GM19025 (cell line): ENCODE results near the gene KRTAP5-6.

Experiments used
- ATAC-seq: cut with Tn5 transposase; IDR thresholded peaks from one replicate; pipeline ENCODE4 v1.9.1; 2021; ENCODE audit warnings: mild to moderate bottlenecking, low read depth, moderate library complexity; ENCODE audit not compliant: unreplicated experiment

The KRTAP5-6 gene

GRCh38 chr11:1695548-1696108 lies 1.4 kb upstream of the KRTAP5-6 start:
- no peak for ATAC-seq

DNA sequence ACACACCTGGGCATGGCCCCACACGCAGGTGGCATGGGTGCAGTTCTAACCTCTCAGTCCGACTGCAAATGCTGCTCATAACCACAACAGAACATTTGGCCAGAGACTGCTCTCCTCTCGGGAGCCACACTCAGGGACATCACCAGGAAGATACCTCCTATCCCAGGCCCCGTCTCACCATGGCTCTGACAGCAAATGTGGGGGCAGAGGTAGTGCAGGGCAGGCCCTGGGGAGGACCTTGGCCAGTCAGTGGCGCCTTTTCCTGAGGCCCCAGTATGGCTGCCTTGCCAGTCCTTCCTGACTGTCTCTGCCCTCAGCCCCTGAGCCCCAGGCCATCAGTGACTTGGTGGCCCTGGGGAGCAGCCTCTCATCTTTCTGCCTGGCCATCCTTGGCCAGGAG lies 2.8 kb downstream of the KRTAP5-6 start:
- ATAC-seq, result no peak

- ATAC-seq, result no peak
Measured at GRCh38 chr11:1701091-1701807, 4.3 kb downstream of the KRTAP5-6 start.

DNA sequence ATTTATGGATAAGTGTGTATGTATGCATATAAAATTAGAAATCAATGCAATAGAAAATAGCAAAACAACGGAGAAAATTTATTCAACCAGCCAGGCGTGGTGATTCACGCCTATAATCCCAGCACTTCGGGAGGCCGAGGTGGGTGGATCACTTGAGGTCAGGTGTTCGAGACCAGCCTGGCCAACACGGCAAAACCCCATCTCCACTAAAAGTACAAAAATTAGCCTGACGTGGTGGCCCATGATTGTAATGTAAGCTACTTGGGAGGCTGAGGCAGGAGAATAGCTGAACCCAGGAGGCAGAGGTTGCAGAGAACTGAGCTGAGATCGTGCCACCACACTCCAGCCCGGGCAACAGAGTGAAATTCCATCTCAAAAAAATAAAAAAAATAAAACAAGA lies 5.5 kb downstream of the KRTAP5-6 start:
- no peak for ATAC-seq

GRCh38 chr11:1703146-1703545 lies 6.2 kb downstream of the KRTAP5-6 start:
- ATAC-seq, result no peak

DNA sequence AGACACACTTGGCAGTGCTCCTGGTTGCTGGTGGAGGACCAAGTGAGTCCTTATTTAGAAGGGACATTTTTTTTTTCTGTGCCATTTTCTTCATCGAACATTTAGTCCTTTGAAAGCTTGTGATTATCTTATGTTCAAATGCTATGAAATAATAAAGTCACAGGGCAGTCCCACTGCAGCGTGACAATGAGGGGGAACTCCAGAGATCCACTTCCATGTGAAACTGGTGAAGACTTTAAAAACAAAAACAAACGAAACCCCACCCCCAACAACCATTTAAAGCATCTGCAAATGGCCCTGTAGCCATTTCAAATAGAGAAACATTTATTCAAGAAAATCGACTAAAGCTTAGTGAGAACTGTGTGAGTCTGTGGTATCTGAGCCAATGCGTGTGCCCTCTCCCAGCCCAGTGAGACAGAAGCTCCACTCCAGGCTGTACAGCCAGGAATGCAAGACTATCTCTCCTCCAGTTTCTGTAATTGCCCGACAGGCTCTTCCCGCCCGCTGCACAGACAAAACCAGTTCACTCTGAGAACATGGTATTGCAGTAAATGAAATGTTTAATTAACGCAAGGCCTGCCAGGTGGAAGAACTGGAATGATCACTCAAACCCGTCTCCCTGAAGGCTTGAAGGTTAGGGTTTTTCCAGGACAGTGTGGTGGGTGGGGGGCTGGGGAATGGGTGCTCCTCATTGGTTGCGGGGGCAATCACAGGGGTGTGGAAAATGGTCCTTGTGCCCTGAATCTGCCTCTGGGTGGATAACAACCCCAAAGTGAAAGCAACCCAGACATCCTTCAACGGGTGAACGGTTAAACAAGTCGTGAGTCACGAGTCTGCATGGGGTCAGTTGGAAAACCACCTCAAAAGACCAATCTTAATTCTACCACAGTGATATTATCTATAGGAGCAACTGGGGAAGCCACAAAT lies 8.4 kb downstream of the KRTAP5-6 start:
- no peak for ATAC-seq

- no peak for ATAC-seq
Measured at GRCh38 chr11:1706634-1707400, 9.8 kb downstream of the KRTAP5-6 start.

DNA sequence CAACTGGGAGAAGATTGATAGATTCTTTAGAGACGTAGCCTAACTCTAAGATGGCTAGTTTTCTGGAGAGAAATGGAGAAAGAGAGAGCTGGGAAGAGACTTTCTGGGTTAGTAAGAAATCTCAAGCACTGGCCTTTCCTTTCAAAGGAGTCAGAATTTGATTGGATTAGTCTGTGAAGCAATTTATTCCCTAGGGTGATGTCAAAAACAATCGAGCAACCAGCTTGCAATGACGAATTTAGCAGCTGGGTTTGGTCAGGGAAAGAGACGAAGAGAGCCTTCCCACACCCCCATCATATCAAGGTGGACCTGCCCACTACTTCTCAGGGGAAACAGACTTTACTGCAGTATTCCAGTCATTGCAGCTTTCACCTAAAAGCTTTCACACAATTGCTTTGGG lies 10.8 kb downstream of the KRTAP5-6 start:
- ATAC-seq, result no peak

- ATAC-seq, result no peak
Measured at GRCh38 chr11:1708716-1709115, 11.7 kb downstream of the KRTAP5-6 start.

DNA sequence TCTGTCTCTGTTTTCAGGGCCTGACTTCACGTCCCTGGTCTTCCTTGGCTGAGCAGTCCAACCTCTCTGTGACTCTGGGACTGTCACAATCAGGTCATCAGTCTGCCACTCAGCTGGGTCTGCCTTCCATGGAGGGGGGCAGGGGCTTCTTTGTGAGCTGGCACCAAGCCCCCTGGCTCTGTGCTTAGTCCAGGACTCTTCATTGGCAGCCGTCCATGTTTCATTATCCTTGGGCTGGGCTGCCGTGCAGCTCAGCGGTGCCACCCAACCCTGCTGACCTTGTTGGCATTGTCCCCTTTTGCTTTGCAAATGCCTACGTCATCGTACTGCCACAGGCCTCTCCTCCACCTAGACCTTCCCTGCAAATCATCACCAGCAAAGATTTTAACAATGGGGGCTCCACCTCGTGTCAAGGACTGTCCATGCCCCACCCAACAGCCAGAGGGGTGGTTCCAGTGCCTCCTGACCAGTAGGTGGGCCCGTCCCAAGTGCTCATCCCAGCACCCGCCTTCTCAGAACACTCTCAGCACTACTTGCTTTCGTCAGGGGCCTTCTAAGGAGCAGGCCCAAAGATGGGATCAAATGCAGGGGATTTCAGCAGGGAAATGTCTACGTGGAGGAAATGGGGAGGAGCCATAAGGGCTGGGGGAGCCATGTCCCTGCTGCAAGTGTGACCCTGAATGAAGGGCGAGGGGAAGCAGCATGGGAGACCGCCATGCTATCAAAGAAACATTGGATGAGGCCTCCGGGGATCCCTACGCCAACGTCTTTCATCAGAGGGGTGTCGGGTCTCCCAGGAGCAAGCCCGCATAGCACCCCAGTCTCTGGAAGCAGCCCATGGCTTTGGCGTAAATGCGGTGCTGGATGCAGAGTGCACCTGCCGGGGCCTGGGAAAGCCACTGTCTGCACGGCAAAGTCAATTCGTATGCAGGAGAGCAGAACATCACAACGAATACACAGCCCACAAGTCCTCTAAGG lies 18.2 kb downstream of the KRTAP5-6 start:
- ATAC-seq, result no peak

- ATAC-seq, result no peak
Measured at GRCh38 chr11:1717745-1718144, 20.8 kb downstream of the KRTAP5-6 start.

- no peak for ATAC-seq
Measured at GRCh38 chr11:1718326-1718725, 21.3 kb downstream of the KRTAP5-6 start.

- no peak for ATAC-seq
Measured at GRCh38 chr11:1719781-1720180, 22.8 kb downstream of the KRTAP5-6 start.

DNA sequence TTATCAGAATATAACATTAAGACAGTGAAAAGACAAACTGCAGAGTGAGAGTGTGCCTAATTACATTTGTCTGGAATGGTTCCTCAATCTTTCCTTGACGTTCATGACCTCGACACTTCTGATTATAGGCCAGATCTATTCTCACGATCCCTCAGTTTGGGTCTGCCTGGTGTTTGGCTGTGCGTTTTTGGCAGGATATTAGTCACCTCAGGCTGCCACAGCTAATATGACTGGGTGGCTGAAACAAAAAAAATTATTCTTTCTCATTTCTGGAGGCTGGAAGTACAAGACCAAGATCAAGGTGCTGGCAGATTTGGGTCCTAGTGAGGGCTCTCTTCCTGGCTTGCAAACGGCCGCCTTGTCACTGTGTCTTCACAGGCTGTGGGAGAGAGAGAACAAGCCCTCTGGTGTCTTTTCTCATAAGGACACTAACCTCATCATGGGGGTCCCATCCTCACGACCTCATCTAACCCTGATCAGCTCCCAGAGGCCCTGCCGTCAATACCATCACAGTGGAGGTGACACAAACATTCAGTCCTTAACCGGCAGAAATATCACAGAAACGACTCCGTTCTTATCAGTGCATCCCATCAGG lies 30.2 kb downstream of the KRTAP5-6 start:
- no peak for ATAC-seq

GRCh38 chr11:1727861-1728260 lies 30.9 kb downstream of the KRTAP5-6 start:
- no peak for ATAC-seq

DNA sequence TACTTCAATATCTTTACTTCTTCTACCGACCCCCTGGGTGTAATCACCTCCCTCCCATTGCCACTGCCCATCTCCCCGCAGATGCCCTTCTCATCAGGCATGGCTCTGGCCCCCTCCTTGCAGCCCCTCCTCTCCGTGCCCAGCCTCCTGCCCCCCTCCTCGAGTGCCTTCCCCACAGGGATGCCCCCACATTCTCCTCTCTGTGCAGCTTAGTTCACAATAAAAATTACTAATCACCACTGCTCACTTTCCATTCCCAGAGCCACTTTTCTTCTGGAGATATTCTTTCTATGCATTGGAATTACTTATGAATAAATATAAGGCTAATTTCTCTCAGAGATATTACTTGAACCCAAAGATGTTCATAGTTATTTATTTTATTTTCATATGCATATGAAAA lies 31.3 kb downstream of the KRTAP5-6 start:
- ATAC-seq, result no peak

DNA sequence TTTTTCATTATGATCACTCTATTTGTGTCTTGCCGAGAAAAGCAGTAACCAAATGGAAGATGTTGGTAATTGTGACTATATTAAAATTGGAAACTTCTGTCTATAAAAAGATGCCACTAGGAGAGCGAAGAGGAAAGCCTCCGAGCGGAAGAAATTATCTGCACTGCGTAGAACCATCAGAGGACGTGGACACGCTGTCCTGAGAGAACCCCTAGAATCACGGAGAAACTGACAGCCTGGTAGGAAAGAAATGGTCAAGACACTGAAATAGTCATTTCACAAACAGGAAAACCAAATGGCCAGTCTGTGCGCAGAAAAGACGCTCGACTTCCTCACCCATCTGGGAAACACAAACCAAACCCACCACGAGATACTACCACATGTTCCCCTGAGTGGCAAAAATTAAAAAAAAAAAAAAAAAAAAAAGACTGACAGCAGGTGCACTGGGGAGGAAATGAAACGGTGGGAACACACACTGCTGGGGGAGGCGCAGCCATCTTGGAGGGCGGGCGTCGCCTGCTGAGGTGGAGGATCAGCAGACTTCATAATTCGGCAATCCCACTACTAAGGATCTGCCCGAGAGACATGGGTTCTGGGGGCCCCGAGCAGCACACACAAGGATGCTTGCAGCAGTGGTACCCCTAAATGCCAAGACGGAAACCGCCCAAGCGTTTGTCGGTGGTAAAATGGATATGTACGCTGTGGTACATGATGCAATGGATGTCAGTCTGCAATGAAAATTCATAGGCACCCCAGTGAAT lies 32.1 kb downstream of the KRTAP5-6 start:
- ATAC-seq, result no peak

GRCh38 chr11:1729692-1730011 lies 32.7 kb downstream of the KRTAP5-6 start:
- ATAC-seq, result no peak
